Esophagus (tissue), 2 donors: Measurements from ENCODE around the gene ZDHHC20. TPM values are rescaled to one million over a fixed set of nuclear protein-coding genes. Genes with fewer than 3 reads are reported as not detected.

Source experiments
- H3K27ac ChIP-seq, 2 donors: one replicate each; pipeline ENCODE4 v1.5.1; 2013; ENCODE audit warnings: low read depth in 2 of 2, mild to moderate bottlenecking in 2 of 2, inconsistent platforms in 1 of 2, low read length in 1 of 2, moderate library complexity in 1 of 2
- H3K27me3 ChIP-seq, 2 donors: one replicate each; pipeline ENCODE4 v1.6.1; 2013; ENCODE audit warnings: low read length in 2 of 2, control low read depth in 1 of 2, mild to moderate bottlenecking in 1 of 2; ENCODE audit not compliant: insufficient read depth in 2 of 2, control insufficient read depth in 1 of 2
- H3K36me3 ChIP-seq, 2 donors: one replicate each; pipeline ENCODE4 v1.6.1; 2013; ENCODE audit warnings: low read length in 1 of 2; ENCODE audit not compliant: control insufficient read depth in 2 of 2, insufficient read depth in 2 of 2
- H3K4me1 ChIP-seq, 2 donors: one replicate each; pipeline ENCODE4 v1.6.1; 2013; ENCODE audit warnings: low read length in 1 of 2; ENCODE audit not compliant: control insufficient read depth in 2 of 2, insufficient read depth in 2 of 2
- H3K4me3 ChIP-seq, 2 donors: one replicate each; pipeline ENCODE4 v1.5.1; 2013; ENCODE audit warnings: low read length in 2 of 2, mild to moderate bottlenecking in 2 of 2, low read depth in 1 of 2, moderate library complexity in 1 of 2
- H3K9me3 ChIP-seq, 2 donors: one replicate each; pipeline ENCODE4 v1.6.1; 2013; ENCODE audit warnings: mild to moderate bottlenecking in 2 of 2, low read depth in 1 of 2, low read length in 1 of 2, moderate library complexity in 1 of 2; ENCODE audit not compliant: control insufficient read depth in 2 of 2, insufficient read depth in 1 of 2
- WGBS, 2 donors: extraction: QIAGEN DNeasy Blood & Tissue Kit; methylation state at CpG; one replicate each; pipeline ENCODE4 v1.1.7; 2013; 5-methylcytosine and 5-hydroxymethylcytosine counted together
- polyA plus RNA-seq, 2 donors: library from polyadenylated mRNA; stranded (reverse); fragments of 200-250 nt; gene quantifications; one replicate each; pipeline ENCODE4 v1.2.3, GENCODE V29; 2013
- donor health status: healthy with polysubstance abuse.
- donor health status: Bipolar disorder and iron deficiency.

The ZDHHC20 gene
- polyA plus RNA-seq, 2 donors, result 20.3 to 27.9 TPM

GRCh38 chr13:21470785-21471184, 11.7 kb upstream of the ZDHHC20 start:
- H3K9me3 ChIP-seq, result no peaks in the 10 kb centered on the region
- H3K36me3 ChIP-seq, result no peaks in the 10 kb centered on the region
- no peak overlapping the region for H3K27ac ChIP-seq
- no peaks in the 10 kb centered on the region for H3K27me3 ChIP-seq
- H3K4me3 ChIP-seq, result no peak overlapping the region
- no peaks in the 10 kb centered on the region for H3K4me1 ChIP-seq

GRCh38 chr13:21466527-21466926, 7.4 kb upstream of the ZDHHC20 start:
- H3K4me3 ChIP-seq, result no peak overlapping the region
- H3K27me3 ChIP-seq, result no peaks in the 10 kb centered on the region
- 63 to 68% methylated on average over 7 of the region's 7 CpGs for WGBS, 2 donors
- H3K27ac ChIP-seq, result no peak overlapping the region
- no peaks in the 10 kb centered on the region for H3K4me1 ChIP-seq
- no peaks in the 10 kb centered on the region for H3K9me3 ChIP-seq
- no peaks in the 10 kb centered on the region for H3K36me3 ChIP-seq

- Histone ChIP-seq H3K4me3 (no peak overlapping the region), H3K36me3 (no peaks in the 10 kb centered on the region), H3K9me3 (no peaks in the 10 kb centered on the region), H3K27me3 (no peaks in the 10 kb centered on the region), H3K27ac (no peak overlapping the region), H3K4me1 (no peaks in the 10 kb centered on the region)
- WGBS, 2 donors, result 47 to 52% methylated on average over 9 of the region's 9 CpGs
These were observed 6.6 kb upstream of the ZDHHC20 start for GRCh38 chr13:21465710-21466160.

DNA sequence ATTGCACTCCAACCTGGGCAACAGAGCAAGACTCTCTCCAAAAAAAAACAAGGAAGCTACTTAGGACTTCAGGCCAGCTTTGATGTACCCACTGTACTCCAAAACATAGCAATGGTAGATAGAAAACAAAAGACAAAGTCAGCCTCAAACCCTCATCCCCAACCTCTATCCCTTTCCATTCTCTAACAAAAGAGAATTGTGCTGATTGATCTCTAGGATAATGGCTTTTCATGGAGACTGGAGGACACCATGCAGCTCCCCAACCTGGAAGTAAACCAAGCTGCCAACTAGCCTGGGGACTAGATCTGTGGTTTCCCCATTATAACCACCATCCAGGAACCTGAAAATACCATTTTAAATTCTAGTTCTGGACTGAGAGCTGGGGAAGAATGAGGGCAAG, 4.3 kb upstream of the ZDHHC20 start:
- no peaks in the 10 kb centered on the region for H3K4me1 ChIP-seq
- H3K27ac ChIP-seq, result no peak overlapping the region
- H3K36me3 ChIP-seq, result no peaks in the 10 kb centered on the region
- no peaks in the 10 kb centered on the region for H3K9me3 ChIP-seq
- H3K27me3 ChIP-seq, result no peaks in the 10 kb centered on the region
- H3K4me3 ChIP-seq, result no peak overlapping the region

- Histone ChIP-seq H3K4me1 (no peaks in the 10 kb centered on the region), H3K36me3 (no peaks in the 10 kb centered on the region), H3K9me3 (no peaks in the 10 kb centered on the region), H3K27me3 (no peaks in the 10 kb centered on the region), H3K4me3 (no peak overlapping the region), H3K27ac (no peak overlapping the region)
- 78 to 81% methylated on average over 3 of the region's 3 CpGs for WGBS, 2 donors
These were observed 2.0 kb upstream of the ZDHHC20 start for GRCh38 chr13:21461131-21461530.

DNA sequence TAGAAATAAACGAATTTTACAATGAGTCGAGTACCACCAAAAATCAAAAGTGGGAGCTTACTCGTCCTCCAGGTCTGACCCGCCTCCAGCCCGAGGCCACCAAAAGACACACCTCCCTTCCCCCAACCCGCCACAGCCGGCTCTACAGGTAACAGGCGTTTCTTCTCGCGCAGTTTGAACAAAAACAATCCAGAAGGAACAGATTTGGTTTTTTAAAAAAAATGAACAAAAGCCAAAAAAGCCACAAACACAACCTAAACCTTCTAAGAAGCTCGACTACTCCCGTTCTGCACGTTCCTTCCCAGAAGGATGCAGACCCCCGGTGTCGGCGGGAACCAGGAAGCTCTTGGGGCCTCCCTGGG, 671 bp downstream of the ZDHHC20 start:
- WGBS, 2 donors, result 0 to 1% methylated on average over 16 of the region's 16 CpGs
- H3K36me3 ChIP-seq, result no peaks in the 10 kb centered on the region
- H3K4me3 ChIP-seq, result peak overlapping the region; percentile 86 to 100
- H3K27me3 ChIP-seq, result no peaks in the 10 kb centered on the region
- H3K27ac ChIP-seq, result peak overlapping the region; percentile 87 to 94
- no peaks in the 10 kb centered on the region for H3K4me1 ChIP-seq
- no peaks in the 10 kb centered on the region for H3K9me3 ChIP-seq

- Histone ChIP-seq H3K9me3 (no peaks in the 10 kb centered on the region), H3K27me3 (no peaks in the 10 kb centered on the region), H3K27ac (no peak overlapping the region), H3K4me1 (no peaks in the 10 kb centered on the region), H3K36me3 (no peaks in the 10 kb centered on the region), H3K4me3 (no peak overlapping the region)
- 90 to 91% methylated on average over 6 of the region's 6 CpGs for WGBS, 2 donors
These were observed 5.6 kb downstream of the ZDHHC20 start for GRCh38 chr13:21453387-21454081.

DNA sequence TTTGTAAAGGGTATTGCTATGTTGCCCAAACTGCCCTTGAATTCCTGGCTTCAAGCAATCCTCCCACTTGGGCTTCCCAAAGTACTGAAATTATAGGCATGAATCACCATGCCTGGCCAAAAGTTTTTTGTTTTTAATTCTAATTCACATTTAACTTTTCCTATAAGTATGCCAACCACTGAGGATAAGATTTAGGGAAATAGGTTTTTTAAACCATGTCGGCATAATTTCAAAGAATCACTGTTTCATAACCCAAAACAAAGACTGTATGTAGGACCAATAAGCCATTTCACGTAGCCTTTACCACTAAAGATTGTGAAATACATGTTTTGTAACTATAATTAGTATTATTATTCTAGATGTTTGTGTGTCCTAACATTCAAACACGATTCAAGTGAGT, 8.2 kb downstream of the ZDHHC20 start:
- Histone ChIP-seq H3K4me3 (no peak overlapping the region), H3K36me3 (no peaks in the 10 kb centered on the region), H3K4me1 (no peaks in the 10 kb centered on the region), H3K27ac (no peak overlapping the region), H3K27me3 (no peaks in the 10 kb centered on the region), H3K9me3 (no peaks in the 10 kb centered on the region)
- WGBS, 2 donors, result 86 to 88% methylated on average over 3 of the region's 3 CpGs

GRCh38 chr13:21446656-21447055, 12.4 kb downstream of the ZDHHC20 start:
- 75 to 83% methylated on average over 2 of the region's 2 CpGs for WGBS, 2 donors
- Histone ChIP-seq H3K36me3 (no peaks in the 10 kb centered on the region), H3K9me3 (no peaks in the 10 kb centered on the region), H3K4me3 (no peak overlapping the region), H3K27me3 (no peaks in the 10 kb centered on the region), H3K27ac (no peak overlapping the region), H3K4me1 (no peaks in the 10 kb centered on the region)

GRCh38 chr13:21445759-21446158, 13.3 kb downstream of the ZDHHC20 start:
- H3K27ac ChIP-seq, result no peak overlapping the region
- H3K4me1 ChIP-seq, result no peaks in the 10 kb centered on the region
- no peaks in the 10 kb centered on the region for H3K36me3 ChIP-seq
- 90% methylated on average over 6 of the region's 6 CpGs for WGBS, 2 donors
- no peaks in the 10 kb centered on the region for H3K27me3 ChIP-seq
- no peak overlapping the region for H3K4me3 ChIP-seq
- no peaks in the 10 kb centered on the region for H3K9me3 ChIP-seq
